GM21619 (cell line): ENCODE results near the gene DGCR6L.
"Not testable (repeated sequence)": the region's sequence is repeated elsewhere in the genome, so short reads cannot be mapped to it uniquely, and the experiment has no call there.

Source experiments
- ATAC-seq: cut with Tn5 transposase; IDR thresholded peaks from one replicate; pipeline ENCODE4 v1.9.1; 2021; ENCODE audit not compliant: unreplicated experiment

The DGCR6L gene

DNA sequence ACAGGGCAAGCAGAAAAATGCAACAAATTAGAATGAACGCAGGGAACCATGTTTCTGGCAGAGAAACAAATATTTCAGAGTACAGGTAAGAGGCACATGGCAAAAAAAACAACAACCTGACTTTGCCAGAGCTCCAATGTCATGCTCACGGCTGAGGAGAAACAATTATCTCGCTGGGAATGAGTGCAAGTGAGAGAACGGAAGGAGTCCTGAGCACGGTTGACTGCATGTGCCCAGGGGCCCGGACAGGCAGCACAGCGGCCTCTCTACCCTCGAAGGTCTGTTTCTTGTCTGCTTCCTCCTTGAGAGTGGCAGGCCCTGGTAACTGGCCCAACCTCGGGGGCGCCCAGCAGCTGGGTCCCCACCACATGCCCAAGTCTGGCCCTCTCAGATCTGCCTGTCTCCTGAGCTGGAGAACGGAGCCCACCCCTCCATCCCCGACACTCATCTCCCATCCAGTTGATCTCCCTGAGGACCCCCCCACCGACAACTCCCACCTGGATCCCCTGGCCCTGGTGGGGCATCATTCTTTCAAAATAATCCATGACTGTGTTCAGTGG, 27.1 kb downstream of the DGCR6L start:
- no peak for ATAC-seq

DNA sequence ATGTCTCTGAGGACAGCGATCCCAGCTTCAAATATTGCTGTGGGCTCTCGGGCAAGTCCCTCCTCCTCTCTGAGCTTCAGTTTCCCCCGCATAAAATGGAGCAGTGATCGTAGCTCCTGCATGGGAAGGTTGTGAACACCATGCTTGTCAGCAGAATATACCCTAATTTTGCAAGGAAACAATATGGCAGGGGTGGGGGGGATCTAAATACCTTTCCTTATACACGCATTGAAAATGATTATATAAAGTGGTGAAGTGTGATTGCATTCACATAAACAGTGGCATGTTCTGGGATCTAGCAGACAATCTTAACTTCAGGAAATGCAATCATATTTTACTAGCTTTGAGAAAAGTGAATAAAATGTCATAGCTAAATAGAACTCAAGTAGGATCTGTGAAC, 27.8 kb downstream of the DGCR6L start:
- no peak for ATAC-seq

DNA sequence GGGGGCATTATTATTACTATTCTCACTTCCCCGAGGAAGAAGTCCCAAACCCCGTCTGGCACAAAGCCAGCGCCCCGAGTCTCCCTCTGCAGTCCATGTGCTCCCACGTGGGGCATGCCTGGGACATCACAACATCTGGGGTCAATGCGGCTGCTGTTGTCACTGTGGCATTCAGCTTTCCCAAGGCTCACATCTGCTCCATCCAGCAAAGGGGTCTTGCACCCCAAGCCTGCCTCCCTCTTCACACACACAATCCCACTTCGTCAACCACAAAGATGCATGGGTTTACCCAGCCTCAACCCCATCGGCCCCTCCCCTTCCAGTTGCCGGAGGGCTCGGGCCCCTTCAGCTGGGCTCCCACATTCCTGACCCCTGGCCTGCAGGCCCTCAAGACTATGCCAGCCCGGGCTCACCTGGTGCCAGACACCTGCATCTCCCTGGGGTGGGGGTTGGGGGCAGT, 28.2 kb downstream of the DGCR6L start:
- ATAC-seq, result no peak

DNA sequence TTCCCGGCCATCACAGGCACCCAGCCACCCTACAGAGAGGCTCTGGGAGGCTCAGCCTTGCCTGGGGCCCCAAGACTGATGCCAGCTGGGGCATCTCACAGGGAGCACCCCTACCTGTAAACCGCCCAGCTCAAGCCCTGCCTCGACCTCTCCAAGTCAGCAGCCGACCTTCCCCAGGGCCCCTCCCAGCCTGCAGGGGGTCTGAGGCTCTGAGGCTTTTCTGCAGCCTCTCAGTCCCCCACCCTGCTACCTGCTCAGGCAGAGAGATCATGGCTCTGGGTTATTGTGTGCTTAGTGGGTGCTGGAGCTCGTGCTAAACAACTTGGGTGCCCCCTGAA, 28.6 kb downstream of the DGCR6L start:
- no peak for ATAC-seq

DNA sequence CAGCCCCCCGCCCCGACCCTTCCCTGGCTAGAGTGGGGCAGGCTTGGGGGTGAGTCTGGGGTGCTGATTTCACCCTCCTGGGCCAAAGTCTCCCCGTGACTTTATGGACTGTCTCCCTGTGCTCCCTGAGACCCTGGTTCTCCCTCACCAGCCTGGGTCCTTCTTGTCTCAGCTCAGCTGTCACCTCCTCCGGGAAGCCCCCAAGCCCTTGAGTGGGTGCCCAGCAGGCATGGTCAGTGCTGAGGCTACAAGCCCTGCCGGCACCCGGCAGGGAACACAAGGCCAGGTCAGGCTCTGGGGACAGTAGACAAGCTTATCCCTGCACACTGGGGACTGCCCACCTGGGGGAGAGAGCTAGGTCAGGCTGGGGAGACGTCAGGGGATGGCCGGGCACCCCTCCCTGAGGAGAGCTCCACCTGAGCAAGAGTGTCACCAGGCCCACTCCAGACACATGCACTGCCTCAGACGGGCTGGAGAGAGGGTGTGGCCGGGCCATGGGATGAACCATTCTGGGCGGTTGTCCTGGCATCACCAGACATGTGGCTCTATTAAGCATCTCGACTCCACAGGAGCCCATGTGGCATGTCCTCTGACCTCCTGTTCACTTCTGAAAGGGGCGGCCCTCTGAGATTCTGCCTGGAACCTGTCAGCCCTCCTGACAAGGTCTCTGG, 29.1 kb downstream of the DGCR6L start:
- no peak for ATAC-seq

DNA sequence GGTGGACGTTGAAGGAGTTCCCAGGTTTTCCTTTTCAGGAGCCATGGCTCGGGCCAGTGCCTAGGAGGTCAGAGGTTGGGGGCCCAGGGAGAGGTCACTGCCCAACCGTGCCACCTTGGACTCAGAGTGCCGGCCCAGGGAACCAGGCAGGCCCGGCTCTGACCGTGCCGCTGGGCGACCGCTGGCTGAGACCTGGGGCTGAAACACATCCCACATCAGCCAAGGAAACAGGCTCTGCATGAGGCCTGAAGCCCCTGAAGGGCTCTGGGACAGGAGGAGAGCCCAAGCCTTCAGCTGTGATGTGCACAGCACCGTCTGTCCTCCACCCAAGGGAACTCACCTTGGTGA, 29.8 kb downstream of the DGCR6L start:
- ATAC-seq, result no peak

DNA sequence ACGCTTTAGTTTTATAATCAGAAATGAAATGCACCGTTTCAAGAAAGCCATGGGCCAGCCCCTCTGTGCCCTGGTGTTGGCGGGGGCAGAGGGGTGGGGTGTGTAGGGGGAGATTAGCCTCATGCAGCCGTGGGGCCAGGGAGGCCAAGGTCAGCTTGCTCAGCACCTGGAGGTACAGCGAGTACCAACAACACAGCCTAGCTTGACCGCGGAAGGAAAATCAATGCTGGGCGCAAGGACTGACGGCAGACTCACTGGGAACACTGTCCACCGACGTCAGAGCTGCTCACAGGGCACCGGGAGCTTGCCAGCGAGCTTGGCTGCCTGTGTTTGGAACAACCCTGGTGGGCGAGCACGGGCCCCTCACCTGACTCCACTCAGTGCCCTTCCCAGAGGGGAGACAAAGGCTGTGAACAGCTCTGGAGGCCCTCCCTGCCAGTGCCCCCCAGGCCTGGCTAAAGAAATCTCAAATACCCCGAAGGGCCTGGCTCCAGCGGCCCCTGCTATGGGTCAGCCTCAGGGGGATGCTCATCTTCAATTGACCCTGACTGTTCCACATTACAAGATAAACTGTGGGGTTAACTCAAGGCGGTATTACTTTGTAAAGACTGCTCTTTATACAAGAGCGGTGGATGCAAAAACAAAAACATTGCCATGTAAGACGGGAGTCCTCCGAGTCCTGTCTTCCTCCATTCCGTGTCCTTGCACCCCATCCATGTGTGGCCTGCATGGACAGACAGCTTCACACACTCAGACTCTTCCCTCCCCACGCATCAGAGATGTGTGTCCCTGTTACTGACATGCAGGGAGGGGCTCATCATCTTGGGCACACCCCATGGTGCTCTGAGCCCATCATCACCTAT, 30.4 kb downstream of the DGCR6L start:
- ATAC-seq, result not testable (repeated sequence)

DNA sequence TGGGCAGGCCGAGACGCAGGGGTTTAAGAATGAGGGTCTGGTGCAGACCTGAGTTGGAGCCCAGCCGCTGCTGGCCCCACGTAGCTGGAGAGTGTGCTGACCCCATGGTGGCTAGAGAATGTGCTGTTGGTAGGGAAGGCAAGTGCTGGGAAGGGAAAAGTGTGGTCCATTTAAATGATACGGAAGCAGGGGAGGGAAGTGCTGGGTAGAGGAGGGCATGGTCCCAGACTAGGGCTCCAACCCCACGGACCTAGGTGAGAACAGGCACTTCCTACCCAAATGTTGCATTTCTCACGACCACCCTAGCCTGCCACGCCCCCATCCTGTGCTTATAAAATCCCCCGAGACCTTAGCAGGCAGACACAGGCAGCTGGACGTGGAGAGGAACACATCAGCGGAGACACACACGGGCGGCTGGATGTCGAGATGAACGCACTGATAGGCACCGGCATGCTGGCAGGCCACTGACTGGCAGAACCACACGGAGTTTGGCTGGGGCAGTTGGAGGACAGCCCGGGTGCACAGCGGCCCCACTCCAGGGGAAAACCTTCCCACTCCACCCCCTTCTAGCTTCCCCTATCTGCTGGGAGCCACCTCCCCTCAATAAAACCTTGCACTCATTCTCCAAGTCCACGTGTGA, 33.0 kb downstream of the DGCR6L start:
- ATAC-seq, result not testable (repeated sequence)

DNA sequence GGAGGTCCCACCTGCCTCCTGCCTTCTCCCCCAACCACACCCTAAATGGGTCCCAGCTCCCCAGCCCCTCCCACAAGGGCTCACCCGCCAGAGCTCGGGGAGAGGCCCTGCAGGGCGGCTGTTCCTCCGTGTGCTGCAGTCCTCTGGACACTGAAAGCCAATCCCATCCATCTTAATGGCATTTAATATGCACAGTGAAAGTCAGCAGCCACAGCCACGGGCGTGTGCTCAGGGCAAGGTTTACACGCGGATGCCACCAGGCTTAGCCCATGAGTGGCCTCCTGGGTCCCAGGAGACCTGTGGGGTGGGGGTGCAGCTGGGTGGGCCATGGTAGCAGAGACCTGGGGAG, 33.6 kb downstream of the DGCR6L start:
- not testable (repeated sequence) for ATAC-seq

DNA sequence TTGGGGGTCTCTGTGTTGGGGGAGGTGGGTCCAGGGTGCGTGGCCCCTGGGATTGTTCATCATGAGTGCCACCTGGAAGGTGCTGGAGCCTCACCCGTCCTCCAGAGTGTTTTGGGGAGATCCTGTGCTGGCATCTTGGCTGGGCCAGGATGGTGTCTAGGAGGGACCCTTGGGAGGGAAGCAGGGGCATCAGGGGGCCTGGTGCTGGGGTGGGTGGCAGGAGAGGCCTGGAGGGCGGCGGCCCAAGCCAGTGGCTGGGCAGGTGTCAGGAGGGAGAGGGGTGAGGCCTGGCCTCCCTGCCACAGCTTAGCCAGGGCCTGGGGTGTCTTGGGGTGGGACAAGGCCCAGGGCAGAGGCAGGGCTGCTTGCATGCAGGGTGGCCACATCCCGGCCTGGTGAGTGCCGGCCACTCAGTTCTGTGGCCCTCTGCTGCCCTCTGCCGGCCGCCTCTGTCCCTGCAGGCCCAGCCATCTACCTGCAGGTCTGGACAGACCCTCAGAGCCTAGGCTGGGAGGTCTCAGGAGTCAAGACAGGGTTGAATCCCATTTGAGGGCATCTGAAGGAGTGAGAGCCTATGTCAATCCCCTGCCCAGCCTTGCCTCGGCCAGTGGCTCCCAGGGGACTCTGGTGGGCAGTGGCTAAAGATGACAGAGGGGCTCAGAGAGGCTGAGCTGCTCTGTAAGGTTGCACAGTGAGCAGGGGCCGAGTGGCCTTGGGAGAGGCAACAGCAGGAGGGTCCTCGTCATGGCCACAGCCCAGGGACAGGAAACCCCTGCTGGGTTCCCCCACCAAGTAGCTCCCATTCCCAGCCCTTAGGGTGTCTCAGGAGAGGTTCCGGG, 34.2 kb downstream of the DGCR6L start:
- not testable (repeated sequence) for ATAC-seq

DNA sequence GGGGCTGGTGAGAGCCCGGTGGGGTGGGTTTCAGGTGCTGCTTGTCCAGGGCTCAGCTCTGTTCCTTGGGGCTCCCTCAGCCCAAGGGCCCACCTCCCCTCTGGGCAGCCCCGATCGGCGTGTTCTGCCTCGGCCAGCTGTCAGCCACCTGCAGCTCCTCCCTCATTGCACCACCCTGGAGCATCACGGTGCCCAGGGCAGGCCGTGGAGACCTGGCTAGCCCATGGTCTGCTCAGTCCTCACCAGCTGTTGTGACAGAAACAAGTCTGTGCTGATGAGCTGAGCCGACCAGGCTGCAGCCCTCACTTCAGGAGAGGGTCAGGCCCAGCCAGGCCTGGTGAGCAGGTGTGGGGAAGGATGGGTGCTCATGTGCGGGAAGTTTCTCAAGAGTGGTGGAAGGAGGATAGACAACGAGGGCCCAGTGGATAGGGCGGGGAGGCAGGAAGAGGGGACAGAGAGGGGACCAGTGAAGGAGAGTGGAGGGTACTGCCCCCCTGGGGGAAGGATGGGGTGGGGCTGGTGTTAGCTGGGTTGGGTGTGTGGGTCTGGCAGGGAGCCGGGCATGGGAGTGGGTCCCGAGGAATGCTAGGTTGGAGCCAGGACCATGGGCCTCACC, 35.3 kb downstream of the DGCR6L start:
- ATAC-seq, result no peak

DNA sequence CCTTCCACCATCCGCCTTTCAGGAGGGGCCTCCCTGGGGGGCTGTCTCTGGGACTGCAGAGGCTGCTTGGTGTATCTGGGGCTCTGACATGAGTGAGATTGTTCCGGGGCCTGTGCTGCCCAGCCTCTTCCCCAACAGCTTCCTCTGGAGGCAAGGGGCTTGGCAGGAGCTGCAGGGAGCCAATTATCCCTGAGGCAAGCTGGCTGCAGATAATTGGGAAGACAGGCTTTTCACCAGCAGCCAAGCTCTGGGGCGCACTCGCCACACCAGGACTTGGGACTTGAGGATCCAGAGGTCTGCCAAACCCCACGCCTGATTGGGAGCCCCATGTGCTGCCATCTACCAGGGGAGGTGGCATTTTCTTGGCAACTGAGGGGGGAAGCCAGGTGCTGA, 36.2 kb downstream of the DGCR6L start:
- no peak for ATAC-seq

DNA sequence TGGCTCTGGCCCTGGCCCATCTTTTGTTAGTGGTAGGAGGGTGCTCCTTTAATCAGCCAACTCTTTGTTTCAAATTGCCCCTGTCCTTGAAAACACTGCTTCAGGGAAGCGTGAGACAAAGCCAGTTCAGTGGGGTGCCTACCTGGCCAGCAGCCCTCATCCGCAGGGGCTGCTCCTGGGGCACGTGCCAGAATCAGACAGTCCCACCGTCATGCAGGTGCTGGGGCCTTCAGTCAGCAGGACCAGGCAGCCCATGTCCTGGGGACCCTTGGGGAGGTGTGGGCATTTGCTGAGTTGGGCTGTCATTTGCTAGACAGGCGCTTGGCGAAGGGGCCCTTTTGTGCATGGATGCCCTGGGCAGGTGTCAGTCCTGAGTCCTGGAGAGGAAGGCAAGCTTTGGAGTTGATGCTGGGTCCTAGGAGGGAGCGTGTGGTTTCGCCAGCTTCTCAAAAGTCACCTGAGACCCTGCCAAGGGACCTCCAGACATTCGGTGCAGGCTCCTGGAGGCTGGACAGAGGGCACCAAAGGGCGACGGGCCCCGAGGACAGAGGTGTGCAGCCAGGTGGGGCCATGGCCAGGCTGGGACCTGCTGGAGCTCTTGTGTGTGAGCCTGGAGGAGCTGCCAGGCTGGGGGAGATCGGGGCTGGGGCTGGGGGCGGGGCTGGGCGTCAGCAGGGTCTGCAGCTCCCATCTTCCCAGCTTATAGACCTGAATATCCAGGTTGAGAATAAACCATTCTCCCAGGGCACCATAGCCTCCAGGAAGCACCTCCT, 36.8 kb downstream of the DGCR6L start:
- no peak for ATAC-seq

DNA sequence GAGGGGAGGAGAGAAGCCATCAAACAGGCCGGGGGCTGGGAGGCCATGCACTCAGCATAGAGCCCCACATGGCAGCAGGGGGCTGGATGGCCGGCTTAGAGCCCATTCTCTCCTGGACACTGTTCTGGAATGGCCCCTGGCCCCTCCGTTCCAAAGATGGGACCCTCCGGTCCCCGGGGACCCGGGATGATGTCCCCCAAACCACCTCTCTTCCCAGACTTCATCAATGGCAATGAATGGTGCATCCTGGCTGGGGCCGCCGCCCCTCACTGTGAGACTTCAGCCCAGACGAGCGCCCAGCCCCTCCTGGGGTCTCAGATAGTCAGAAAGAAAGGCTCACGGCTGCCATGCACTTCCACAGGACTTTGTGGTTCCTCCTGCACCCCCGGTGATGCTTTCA, 38.0 kb downstream of the DGCR6L start:
- ATAC-seq, result no peak

DNA sequence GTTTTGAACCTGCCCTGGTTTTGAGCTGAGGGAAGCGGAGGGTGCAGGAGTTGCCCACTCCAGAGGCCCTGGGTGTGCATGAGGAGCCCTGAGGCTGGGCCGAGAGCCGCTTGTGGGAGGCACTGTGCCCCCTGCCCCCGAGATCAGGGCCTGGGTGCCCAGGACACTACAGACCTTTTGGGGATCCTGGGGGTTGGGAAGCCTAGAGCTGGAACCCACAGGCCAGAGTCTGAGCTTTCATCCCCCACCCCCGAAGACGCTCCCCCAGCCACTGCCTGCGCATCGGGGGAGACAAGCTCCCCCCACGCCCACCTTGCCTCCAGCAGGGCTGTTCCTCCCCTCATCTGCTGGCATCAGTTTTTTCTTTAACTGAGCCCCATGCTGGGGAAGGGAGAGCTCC, 38.4 kb downstream of the DGCR6L start:
- ATAC-seq, result not testable (repeated sequence)

DNA sequence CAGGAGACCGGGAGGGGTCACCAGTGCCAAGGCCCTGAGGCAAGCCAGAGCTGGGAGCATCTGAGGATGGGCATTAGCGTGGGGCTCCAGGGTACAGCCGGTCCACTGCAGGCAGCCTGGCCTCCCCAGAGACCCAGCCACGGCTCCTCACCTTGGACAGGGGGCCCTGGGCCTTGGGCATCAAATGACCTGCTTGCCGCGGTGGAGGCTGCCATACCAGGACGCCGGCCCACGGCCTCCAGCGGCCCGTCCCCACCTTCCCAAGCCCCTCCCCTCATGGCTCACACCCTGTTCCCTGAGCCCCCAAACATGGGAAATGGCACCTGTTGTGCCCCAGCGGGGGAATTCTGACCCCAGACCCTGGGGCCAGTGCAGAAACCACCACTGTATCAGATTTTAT, 39.0 kb downstream of the DGCR6L start:
- ATAC-seq, result no peak

DNA sequence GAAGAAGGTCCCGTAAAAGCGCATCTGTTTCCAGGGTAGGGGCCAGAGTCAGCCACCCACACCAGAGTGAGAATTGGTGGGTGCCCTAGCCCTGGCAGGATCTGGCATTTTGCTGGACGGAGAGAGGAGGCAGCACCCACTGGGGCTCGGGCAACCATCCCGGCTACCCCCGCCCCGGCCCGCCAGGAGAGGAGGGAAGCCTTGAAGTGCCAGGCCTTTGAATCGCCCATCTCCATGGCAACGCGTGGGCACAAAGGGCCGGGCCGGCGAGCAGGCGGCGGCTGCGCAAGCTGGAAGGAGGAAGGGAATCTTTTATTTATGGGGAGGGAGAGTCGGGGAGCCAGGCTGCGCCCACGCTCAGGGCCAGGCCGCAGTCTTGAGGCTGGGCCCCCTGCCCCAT, 39.7 kb downstream of the DGCR6L start:
- not testable (repeated sequence) for ATAC-seq

DNA sequence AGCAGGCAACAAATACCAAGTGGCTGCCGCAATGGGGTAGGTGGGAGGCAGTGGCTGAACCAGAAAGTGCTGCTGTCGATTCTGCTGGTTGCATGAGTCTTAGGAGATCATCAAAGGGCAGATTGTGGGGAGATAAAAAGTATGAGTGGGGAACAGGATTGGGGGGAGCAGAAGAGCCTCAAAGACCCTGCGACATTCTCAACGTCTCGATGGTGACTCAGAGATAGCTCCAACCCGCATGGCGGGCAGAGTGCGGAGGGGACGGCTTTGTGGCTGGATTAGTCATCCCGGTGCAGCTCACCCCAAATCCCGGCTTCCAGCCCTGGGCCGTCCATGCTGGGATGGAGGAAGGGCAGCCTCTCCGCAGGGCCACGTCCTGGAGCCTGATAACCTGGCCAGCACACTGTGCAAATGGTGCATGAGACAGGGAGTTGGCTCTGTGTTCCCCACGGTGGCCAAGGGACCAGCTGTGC, 40.2 kb downstream of the DGCR6L start:
- ATAC-seq, result no peak

DNA sequence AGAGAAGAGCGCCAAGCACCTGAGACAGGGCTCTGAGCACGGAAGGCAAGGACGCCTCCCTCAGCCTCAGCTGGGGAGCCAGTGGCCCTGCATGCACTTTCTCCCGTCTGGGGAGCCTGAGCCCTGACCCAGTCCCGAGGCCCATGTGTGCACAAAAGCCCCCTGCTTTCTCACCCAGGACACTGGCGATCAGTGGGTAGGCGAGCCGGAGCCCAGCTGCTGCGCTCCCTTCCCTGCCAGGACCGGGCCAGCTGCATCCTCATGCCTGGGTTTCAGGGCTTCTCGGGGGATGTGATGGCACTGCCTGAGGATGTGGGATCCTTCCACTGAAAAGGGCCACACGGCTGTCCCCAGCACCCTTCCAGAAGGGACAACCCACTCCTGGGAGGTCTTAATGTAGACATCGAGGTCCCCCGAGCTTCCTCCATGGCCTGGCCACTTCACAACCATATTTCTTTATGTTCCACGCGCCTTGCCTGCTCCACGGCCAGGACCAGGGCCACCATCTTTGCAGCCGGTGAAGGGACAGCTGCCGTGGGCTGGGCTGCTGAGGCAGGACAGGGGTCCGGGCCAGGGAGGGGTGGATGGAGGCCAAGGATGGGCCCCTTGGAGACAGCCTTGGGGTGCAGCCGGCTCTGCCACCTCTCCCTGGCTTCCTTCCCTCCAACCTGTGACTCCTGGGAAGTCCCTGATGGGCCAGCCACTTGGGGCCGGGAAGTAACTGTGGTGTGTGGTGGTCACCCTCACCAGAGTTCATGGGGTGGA, 41.0 kb downstream of the DGCR6L start:
- not testable (repeated sequence) for ATAC-seq
